ENCODE measurements around the gene OR4N2.
"Not testable (repeated sequence)": the region's sequence is repeated elsewhere in the genome, so short reads cannot be mapped to it uniquely, and the experiment has no call there.

The OR4N2 gene

DNA sequence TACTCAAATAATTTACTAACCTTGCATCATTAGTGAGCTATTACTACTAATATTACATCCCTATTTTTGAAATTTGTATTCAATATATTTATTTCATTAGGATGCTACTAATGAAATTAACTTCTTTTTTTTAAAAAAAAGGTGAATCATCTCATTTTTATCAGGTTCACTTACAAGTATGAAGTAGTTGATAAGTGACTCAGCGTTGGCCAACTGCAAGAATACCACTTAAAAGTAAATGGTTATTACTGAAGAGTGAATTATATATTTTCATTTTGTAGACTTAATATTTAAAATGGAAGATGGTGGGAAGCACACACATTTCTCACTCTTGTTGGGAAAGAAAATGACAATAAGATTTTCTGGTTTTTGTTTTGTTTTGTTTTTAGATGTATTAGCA, 19.6 kb downstream of the OR4N2 start:
- no peak overlapping the region for H3K4me3 ChIP-seq (ENCODE audit: low read length)
- no peak for TF ChIP-seq ZNF274 (IDR thresholded peaks at IDR 0.05; ENCODE audit: low read depth, low read length)

DNA sequence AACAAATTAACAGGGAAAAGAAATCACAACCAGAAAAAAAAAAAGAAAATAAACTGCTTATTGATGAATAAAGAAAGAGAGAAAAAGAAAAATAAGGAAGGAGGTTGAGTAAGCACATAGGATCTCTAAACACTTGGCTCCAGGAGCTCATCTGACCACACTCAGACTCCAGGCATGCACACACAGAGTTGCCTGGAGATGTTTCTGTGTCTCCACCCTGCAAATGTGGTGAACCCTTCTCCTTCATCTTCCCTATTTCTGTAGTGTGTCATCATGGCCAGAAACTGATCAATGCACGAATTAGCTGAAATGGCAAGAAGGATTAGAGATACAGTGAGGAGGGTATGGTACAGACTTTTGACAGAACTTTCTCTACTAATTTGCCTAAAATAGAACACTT, 20.2 kb downstream of the OR4N2 start:
- TF ChIP-seq ZNF274 (IDR thresholded peaks at IDR 0.05; ENCODE audit: low read depth, low read length): no peak
- no peak overlapping the region for H3K4me3 ChIP-seq (ENCODE audit: low read length)

DNA sequence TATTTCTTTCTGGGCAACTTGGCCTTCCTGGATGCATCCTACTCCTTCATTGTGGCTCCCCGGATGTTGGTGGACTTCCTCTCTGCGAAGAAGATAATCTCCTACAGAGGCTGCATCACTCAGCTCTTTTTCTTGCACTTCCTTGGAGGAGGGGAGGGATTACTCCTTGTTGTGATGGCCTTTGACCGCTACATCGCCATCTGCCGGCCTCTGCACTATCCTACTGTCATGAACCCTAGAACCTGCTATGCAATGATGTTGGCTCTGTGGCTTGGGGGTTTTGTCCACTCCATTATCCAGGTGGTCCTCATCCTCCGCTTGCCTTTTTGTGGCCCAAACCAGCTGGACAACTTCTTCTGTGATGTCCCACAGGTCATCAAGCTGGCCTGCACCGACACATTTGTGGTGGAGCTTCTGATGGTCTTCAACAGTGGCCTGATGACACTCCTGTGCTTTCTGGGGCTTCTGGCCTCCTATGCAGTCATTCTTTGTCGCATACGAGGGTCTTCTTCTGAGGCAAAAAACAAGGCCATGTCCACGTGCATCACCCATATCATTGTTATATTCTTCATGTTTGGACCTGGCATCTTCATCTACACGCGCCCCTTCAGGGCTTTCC, 24.2 kb downstream of the OR4N2 start:
- not testable (repeated sequence) for H3K4me3 ChIP-seq (ENCODE audit: low read length)

DNA sequence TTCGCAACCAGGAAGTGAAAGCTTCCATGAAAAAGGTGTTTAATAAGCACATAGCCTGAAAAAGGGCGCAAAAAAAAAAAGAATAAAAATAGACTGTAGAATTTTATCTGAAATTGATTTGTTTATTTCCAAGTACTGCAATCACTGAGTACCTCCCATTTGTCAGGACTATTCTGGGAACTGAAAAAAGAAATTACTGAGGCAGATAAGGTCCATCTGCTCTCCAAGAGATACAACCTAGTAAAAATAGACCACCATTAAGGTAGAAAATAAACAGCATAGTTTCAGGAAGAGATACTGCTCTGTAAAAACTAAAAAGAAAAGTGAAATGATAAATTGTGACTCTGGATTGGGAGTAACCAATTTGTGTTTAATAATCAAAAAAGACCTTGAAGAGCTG, 24.7 kb downstream of the OR4N2 start:
- no peak overlapping the region for H3K4me3 ChIP-seq (ENCODE audit: low read length)
- TF ChIP-seq ZNF274 (IDR thresholded peaks at IDR 0.05; ENCODE audit: low read depth, low read length): no peak

DNA sequence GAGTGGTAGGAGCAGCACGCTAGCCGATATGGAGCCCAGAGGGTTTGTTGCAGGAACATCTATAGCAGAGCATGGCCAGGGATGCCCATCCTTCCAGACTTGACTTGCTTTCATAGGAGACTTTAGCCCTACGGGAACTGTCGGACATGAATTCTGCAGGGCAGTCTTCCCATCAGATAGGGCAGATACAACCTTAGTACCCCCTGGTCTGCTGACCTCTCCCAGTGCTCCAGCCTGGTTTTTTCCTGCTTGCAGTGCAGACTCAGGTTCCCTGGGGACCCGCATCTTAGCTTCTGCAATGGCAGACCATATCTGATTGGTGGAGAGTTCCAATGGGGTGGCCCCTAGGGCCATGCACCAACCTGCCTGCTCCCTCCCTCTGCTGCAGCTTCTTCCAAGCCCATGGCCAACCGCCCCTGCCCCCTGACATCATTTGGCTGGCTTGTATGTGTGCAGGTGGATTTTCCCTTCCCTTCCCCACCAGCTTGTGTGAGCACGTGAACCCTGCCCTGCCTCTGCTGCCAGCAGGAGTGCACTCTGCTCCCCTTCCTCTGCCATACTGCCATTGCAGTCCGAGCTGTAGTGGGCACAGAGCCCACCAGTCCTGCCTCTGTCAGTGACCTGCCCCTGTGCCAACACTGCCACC, 30.8 kb downstream of the OR4N2 start:
- H3K4me3 ChIP-seq (ENCODE audit: low read length): not testable (repeated sequence)

DNA sequence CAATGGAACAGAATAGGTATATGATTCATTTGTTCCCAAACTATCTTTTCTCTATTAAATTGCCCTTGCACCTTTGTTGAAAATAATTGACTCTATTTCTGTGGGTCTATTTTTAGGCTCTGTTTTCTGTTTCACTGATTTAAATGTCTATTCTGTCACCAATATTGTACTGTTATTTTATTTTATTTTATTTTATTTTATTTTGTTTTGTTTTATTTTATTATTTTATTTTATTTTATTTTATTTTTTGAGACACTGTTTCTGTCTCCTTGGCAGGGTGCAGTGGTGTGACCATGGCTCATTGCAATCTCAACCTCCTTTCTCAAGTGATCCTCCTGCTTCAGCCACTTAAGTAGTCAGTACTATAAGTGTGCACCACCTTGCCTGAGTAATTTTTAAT, 34.9 kb downstream of the OR4N2 start:
- no peak overlapping the region for H3K4me3 ChIP-seq (ENCODE audit: low read length)
- no peak for TF ChIP-seq ZNF274 (IDR thresholded peaks at IDR 0.05; ENCODE audit: low read depth, low read length)

DNA sequence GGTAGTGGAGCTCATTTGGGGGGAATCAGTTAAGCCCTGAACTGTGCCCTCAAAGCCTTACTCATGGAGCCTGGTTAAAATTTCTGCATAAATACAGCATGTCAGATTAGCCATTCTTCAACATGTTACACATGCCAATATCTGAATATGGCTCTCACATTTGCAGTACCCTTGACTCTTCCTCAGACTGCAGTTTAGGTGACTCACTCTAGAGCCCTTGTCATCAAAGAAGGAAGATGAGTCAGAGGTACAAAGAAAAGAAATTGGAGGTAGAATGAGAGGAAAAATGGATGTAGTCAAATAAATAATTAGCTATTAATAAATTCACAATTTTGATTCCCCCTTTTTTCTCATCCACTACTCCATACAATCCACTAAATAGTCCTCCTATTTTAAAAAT, 47.8 kb downstream of the OR4N2 start:
- no peak overlapping the region for H3K4me3 ChIP-seq (ENCODE audit: low read length)
- TF ChIP-seq ZNF274 (IDR thresholded peaks at IDR 0.05; ENCODE audit: low read depth, low read length): no peak

DNA sequence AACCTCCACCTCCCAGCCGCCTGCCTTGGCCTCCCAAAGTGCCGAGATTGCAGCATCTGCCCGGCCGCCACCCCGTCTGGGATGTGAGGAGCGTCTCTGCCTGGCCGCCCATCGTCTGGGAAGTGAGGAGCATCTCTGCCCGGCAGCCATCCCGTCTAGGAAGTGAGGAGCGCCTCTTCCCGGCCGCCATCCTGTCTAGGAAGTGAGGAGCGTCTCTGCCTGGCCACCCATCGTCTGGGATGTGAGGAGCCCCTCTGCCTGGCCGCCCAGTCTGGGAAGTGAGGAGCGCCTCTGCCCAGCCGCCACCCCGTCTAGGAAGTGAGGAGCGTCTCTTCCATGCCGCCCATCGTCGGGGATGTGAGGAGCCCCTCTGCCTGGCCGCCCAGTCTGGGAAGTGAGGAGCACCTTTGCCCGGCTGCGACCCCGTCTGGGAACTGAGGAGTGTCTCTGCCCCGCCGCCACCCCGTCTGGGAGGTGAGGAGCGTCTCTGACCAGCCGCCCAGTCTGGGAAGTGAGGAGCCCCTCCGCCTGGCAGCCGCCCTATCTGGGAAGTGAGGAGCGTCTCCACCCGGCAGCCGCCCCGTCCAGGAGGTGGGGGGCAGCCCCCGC, 62.6 kb downstream of the OR4N2 start:
- H3K4me3 ChIP-seq (ENCODE audit: low read length): not testable (repeated sequence)

DNA sequence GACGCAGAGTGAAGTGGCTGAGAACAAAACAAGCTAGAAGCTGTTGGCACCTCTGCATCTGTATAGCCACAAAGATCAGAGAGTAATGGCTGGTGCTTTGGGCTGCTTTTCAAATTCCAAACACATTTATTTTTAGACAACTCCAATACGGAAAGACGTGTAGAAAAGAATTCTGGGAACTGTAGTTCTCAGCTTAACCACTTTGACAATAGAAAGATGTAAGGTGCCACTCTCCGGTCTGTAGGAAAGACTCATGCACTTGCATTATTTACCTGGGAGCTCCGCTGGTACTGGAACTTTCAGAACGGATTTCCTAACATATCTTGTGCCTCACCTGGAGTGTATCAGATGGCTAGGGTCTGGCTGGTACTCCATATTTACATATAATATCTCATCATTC, 69.6 kb downstream of the OR4N2 start:
- TF ChIP-seq ZNF274 (IDR thresholded peaks at IDR 0.05; ENCODE audit: low read depth, low read length): no peak
- no peak overlapping the region for H3K4me3 ChIP-seq (ENCODE audit: low read length)

DNA sequence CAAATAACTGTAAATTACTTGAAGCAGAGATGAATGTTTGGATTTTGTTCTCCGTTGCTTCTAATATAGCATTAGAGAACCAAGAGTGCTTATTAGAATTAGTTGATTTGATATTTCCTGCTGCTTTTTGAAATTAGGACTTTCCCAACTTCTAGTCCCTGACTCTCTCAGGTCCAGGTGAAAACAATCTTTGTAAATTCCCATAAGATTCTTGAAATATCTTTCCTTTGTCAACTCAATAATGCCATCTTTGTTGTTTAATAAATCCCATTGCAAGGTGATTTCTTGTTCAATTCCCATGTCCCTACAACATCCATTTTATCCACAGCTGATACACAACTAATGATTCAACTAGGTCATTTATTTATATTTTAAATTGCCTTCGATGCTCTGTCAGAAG, 71.3 kb downstream of the OR4N2 start, which contains the start of gene OR4K2:
OR4K2 (plus strand) TSS at position 301 of the 400 bp plus-strand sequence. CDS start 1,126 bp downstream, outside the sequence.
- TF ChIP-seq ZNF274 (IDR thresholded peaks at IDR 0.05; ENCODE audit: low read depth, low read length): no peak
- H3K4me3 ChIP-seq (ENCODE audit: low read length): no peak within 1 kb of the TSS

DNA sequence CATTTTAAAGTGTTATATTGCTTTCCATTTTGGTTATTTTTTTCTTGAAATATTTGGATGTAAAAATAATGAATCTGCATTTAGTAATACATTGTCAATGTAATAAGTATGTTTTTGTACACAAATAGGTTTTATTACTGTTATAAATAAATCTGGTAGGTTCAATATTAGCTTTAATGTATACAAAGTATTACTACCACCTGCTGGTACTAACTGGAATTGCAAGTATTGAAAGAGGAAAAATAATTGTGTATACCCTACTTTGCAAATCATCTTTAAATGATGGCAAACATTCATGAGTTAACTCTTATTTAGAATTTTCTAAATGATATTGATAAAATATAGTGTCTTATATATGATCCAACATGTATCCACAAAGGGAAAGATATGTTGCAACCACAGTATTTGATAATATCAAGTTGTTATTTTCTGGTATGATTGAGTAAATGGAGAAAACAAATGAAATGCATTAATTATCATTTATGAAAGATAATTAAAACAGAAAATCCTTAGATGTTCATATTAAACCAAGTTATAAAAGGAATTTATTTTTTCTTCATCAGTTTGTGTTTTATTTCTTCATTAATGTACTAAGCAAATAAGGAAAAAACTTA, 74.6 kb downstream of the OR4N2 start:
- TF ChIP-seq ZNF274 (IDR thresholded peaks at IDR 0.05; ENCODE audit: low read depth, low read length): no peak
- no peak overlapping the region for H3K4me3 ChIP-seq (ENCODE audit: low read length)

Measured in GM08714 (cell line).